ENCODE results near the gene NCK2. TPM values are rescaled to one million over a fixed set of nuclear protein-coding genes. Genes with fewer than 3 reads are reported as not detected.
A peak's percentile ranks its signal among the peaks of the same experiment; 100 is the strongest.

The NCK2 gene
- total RNA-seq, 5 donors from 2014 or later (not counting 1 experiment from before 2014, with no cell fraction given) = 97.7 to 154 (median 120) TPM

DNA sequence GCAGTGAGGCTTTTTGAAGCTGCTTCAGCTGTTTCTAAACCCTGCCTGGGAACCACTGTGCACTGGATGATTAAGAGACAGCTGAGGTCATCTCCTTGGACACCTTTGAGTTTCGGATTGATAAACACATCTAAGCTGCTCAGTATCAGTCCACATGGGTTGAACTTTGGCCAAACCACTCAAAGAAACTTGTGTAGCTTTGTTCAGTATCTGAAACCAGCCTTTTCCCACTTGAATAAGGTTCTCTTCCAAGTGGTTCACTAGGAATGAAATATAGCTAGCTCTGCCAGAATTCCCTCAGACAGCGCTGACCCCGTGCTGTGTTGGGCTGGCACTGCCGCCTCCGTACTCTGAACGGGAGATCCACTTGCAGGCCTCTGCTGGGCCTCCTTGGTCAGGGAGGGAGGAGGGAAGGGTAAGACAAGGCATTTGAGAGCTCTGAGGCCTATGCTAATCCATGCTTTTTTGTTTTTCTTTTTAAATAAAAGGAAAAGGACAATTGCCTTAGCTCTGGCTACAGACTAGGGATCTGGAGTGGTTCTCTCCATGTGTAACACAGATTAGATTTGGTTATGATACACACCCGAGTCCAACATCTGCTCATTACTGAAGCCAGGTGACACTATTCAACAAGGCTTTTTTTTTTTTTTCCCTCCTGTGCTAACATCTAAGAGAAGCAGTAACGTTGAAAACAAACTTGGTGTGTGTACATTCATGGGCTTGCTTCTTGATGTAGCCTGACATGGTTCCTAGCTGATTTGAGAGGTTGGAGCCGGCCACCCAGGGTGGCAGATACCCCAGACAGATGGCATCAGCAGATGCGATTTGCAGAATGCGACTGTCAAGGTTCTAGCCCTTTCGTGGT, 67.7 kb downstream of the NCK2 start:
- H3K27ac Mint-ChIP-seq = peak overlapping the region; percentile 79 to 82
- ChIA-PET CTCF (interaction anchor here in 1 of 2 donors (0.6 kb wide), 1 partner anchor 44 kb away, joined by 4 read pairs; no protein-coding TSS in a partner anchor), POLR2A (interaction anchor here (0.5 to 0.8 kb wide), 3 partner anchors 11 to 19 kb away, joined by 3 to 5 read pairs (median 3); no protein-coding TSS in a partner anchor)
- peaks cover 34% of the 10 kb centered on the region for H3K36me3 Mint-ChIP-seq
- H3K9me3 Mint-ChIP-seq = no peaks in the 10 kb centered on the region
- Histone ChIP-seq H3K4me3 (ENCODE audit: control insufficient read depth in 1 of 2, extremely low read depth in 1 of 2, low read length in 1 of 2) (no peak overlapping the region), H3K27me3 (replicated peaks in 1 of 2; ENCODE audit: control insufficient read depth in 2 of 2, extremely low read depth in 1 of 2, insufficient read depth in 2 of 2, low read length in 1 of 2) (no peaks in the 10 kb centered on the region), H3K27ac (ENCODE audit: low read length) (peak overlapping the region; percentile 8), H3K4me1 (ENCODE audit: control insufficient read depth in 1 of 2, extremely low read depth in 1 of 2, insufficient read depth in 2 of 2, low read length in 2 of 2) (peaks cover 15 to 71% of the 10 kb centered on the region in 2 experiments), H3K36me3 (ENCODE audit: control insufficient read depth in 2 of 2, extremely low read depth in 1 of 2, insufficient read depth in 1 of 2, low read length in 1 of 2) (peaks cover 0 to 27% of the 10 kb centered on the region in 2 donors), H3K9me3 (no peaks in the 10 kb centered on the region)
- DNase-seq (no peak), ATAC-seq (replicated peaks in 1 of 4) (no peak)
- 90% methylated on average over 11 of the region's 12 CpGs for WGBS (ENCODE audit: insufficient coverage)
- no peaks in the 10 kb centered on the region for H3K27me3 Mint-ChIP-seq
- H3K4me1 Mint-ChIP-seq = peaks cover 92 to 95% (median 95%) of the 10 kb centered on the region in 3 donors
- H3K4me3 Mint-ChIP-seq = peak overlapping the region in 1 of 3 donors; percentile 32

DNA sequence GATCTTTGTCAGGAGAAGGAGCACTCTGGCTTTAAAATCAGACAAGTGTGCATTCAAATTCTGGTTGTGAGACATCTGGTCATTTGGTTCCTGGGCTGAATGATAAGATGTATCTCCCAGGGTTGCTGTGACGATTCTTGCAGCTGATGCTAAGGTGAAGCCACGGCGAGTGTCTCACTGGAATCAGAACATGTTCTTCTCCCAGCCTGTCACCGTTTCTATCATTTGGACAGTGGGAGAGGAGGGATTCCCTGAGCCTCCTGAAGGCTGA, 68.3 kb downstream of the NCK2 start:
- Mint-ChIP-seq H3K36me3 (peaks cover 38% of the 10 kb centered on the region), H3K27me3 (no peaks in the 10 kb centered on the region), H3K9me3 (no peaks in the 10 kb centered on the region), H3K4me3 (peak overlapping the region in 1 of 3 donors; percentile 32), H3K27ac (peak overlapping the region; percentile 57 to 79), H3K4me1 (peaks cover 87 to 96% (median 92%) of the 10 kb centered on the region in 3 donors)
- Histone ChIP-seq H3K9me3 (no peaks in the 10 kb centered on the region), H3K36me3 (ENCODE audit: control insufficient read depth in 2 of 2, extremely low read depth in 1 of 2, insufficient read depth in 1 of 2, low read length in 1 of 2) (peaks cover 0 to 28% of the 10 kb centered on the region in 2 donors), H3K27me3 (replicated peaks in 1 of 2; ENCODE audit: control insufficient read depth in 2 of 2, extremely low read depth in 1 of 2, insufficient read depth in 2 of 2, low read length in 1 of 2) (no peaks in the 10 kb centered on the region), H3K4me1 (ENCODE audit: control insufficient read depth in 1 of 2, extremely low read depth in 1 of 2, insufficient read depth in 2 of 2, low read length in 2 of 2) (peaks cover 14 to 67% of the 10 kb centered on the region in 2 experiments), H3K27ac (ENCODE audit: low read length) (no peak overlapping the region), H3K4me3 (ENCODE audit: control insufficient read depth in 1 of 2, extremely low read depth in 1 of 2, low read length in 1 of 2) (no peak overlapping the region)
- CTCF ChIA-PET = no interaction called here
- ATAC-seq (replicated peaks in 1 of 4) = no peak
- POLR2A ChIA-PET = no interaction called here
- DNase-seq = no peak
- 87% methylated on average over 3 of the region's 4 CpGs for WGBS (ENCODE audit: insufficient coverage)

DNA sequence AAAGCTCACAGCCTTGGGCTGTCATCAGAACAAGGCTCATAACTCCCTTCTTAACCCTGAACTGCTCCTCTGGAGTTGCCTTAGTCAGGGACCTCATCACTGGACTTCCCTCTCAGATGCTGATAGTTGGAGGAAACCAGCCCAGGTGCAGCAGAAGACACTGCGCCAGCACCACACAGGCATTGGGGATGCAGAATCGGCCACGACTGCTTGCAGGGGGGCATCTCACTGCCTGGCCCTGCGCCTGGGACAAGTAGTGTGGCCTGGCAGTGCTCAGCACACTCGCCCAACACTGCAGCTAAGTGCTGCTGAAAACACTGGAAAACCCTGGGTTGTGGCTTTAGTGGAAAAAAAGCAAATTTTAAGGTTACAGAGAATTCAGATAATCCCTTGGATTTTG, 68.7 kb downstream of the NCK2 start:
- ChIA-PET CTCF (no interaction called here), POLR2A (no interaction called here)
- Histone ChIP-seq H3K4me1 (ENCODE audit: control insufficient read depth in 1 of 2, extremely low read depth in 1 of 2, insufficient read depth in 2 of 2, low read length in 2 of 2) (peaks cover 14 to 63% of the 10 kb centered on the region in 2 experiments), H3K36me3 (ENCODE audit: control insufficient read depth in 2 of 2, extremely low read depth in 1 of 2, insufficient read depth in 1 of 2, low read length in 1 of 2) (peaks cover 0 to 28% of the 10 kb centered on the region in 2 donors), H3K9me3 (no peaks in the 10 kb centered on the region), H3K27ac (ENCODE audit: low read length) (no peak overlapping the region), H3K27me3 (replicated peaks in 1 of 2; ENCODE audit: control insufficient read depth in 2 of 2, extremely low read depth in 1 of 2, insufficient read depth in 2 of 2, low read length in 1 of 2) (no peaks in the 10 kb centered on the region), H3K4me3 (ENCODE audit: control insufficient read depth in 1 of 2, extremely low read depth in 1 of 2, low read length in 1 of 2) (no peak overlapping the region)
- Mint-ChIP-seq H3K4me1 (peaks cover 82 to 92% (median 88%) of the 10 kb centered on the region in 3 donors), H3K4me3 (peak overlapping the region in 1 of 3 donors; percentile 32), H3K9me3 (no peaks in the 10 kb centered on the region), H3K27me3 (no peaks in the 10 kb centered on the region), H3K36me3 (peaks cover 37% of the 10 kb centered on the region), H3K27ac (peak overlapping the region; percentile 57 to 79)
- 82% methylated on average over 5 of the region's 5 CpGs for whole genome bisulfite sequencing (ENCODE audit: insufficient coverage)
- ATAC-seq (replicated peaks in 1 of 4) (peak in 1 of 4 experiments; percentile 21), DNase-seq (no peak)

DNA sequence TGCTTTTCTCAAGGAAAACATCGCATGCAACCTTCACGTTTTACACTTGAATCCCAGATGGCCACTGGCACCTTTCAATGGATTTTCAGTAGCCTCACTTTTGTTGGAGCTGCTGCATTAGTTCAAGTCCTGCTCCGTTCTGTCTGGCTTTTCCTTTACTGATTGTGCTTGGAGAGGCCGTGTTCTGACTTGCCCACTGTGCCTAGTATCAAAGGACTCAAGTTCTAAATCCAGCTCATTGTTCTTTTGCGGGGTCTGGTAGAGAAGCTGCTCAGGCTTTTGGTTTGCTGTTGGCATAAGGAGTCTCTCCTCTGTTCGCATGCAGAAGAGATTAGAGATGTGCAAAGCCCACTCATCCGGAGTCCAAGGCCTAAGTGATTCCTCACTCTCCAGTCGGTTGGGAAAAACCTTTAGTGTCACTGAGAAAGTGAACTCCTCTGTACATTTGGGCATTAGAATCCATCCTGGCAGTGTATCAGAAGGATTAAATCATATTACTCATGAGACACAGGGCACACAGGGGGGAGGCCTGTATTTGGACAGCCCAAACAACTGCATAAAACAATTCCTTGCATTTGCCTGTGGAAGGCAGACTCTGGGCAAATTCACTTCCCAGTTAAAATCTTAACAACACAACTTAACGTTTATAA, 69.7 kb downstream of the NCK2 start:
- Mint-ChIP-seq H3K27ac (peak overlapping the region; percentile 67 to 76), H3K27me3 (no peaks in the 10 kb centered on the region), H3K36me3 (peaks cover 33% of the 10 kb centered on the region), H3K9me3 (no peaks in the 10 kb centered on the region), H3K4me3 (no peak overlapping the region), H3K4me1 (peaks cover 82 to 90% (median 86%) of the 10 kb centered on the region in 3 donors)
- ChIA-PET CTCF (no interaction called here), POLR2A (no interaction called here)
- WGBS (ENCODE audit: insufficient coverage) = 93% methylated on average over 6 of the region's 9 CpGs
- DNase-seq = no peak
- Histone ChIP-seq H3K4me3 (ENCODE audit: control insufficient read depth in 1 of 2, extremely low read depth in 1 of 2, low read length in 1 of 2) (no peak overlapping the region), H3K27me3 (replicated peaks in 1 of 2; ENCODE audit: control insufficient read depth in 2 of 2, extremely low read depth in 1 of 2, insufficient read depth in 2 of 2, low read length in 1 of 2) (no peaks in the 10 kb centered on the region), H3K9me3 (no peaks in the 10 kb centered on the region), H3K27ac (ENCODE audit: low read length) (no peak overlapping the region), H3K36me3 (ENCODE audit: control insufficient read depth in 2 of 2, extremely low read depth in 1 of 2, insufficient read depth in 1 of 2, low read length in 1 of 2) (peaks cover 0 to 35% of the 10 kb centered on the region in 2 donors), H3K4me1 (ENCODE audit: control insufficient read depth in 1 of 2, extremely low read depth in 1 of 2, insufficient read depth in 2 of 2, low read length in 2 of 2) (peaks cover 14 to 54% of the 10 kb centered on the region in 2 experiments)
- no peak for ATAC-seq (replicated peaks in 1 of 4)

DNA sequence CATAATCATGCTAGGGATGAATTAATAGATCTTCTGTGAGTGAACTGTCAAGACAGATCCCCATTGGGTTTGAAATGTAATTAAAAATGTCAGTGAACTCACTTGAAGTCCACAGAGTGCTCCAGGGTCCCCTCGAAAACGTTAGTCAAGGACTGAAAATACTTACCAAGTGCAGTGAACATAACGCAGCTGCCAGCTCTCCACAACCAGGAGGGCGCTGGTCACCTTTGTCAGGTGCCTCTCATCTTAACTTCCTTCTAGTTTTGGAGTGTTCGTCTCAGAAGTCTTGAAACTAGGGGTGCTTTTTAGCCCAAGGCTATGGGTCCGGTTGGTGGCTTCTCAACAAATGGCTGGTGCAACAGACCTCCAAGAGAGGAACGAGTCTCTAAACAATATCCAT, 70.7 kb downstream of the NCK2 start:
- H3K27ac ChIP-seq (ENCODE audit: low read length) = no peak overlapping the region

DNA sequence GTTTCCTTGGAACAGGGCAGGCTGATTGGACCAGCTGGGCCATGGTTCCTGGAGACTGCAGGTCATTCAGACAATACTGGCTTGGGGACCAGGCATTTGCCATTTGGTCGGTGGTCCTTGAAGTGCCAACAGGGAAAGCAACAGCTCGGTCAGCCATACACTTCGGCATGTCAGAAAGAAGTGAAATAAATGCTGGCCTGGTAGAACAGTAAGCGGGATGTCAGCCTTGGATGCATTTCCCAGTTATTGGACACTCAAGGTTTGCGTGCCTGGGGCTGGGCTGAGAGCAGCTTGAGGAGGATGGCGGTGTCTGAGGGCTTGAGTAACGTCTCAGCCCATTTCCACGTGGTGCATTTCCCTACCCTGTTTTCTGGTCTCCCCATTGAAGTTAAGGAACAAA, 75.4 kb downstream of the NCK2 start:
- ChIA-PET CTCF (no interaction called here), POLR2A (no interaction called here)
- Mint-ChIP-seq H3K27me3 (no peaks in the 10 kb centered on the region), H3K4me3 (peak overlapping the region in 1 of 3 donors; percentile 10), H3K9me3 (no peaks in the 10 kb centered on the region), H3K4me1 (peaks cover 83 to 91% (median 86%) of the 10 kb centered on the region in 3 donors), H3K36me3 (peaks cover 53% of the 10 kb centered on the region), H3K27ac (peak overlapping the region; percentile 66 to 72)
- Histone ChIP-seq H3K4me1 (ENCODE audit: control insufficient read depth in 1 of 2, extremely low read depth in 1 of 2, insufficient read depth in 2 of 2, low read length in 2 of 2) (peaks cover 18 to 62% of the 10 kb centered on the region in 2 experiments), H3K36me3 (ENCODE audit: control insufficient read depth in 2 of 2, extremely low read depth in 1 of 2, insufficient read depth in 1 of 2, low read length in 1 of 2) (peaks cover 0 to 44% of the 10 kb centered on the region in 2 donors), H3K27ac (ENCODE audit: low read length) (no peak overlapping the region), H3K4me3 (ENCODE audit: control insufficient read depth in 1 of 2, extremely low read depth in 1 of 2, low read length in 1 of 2) (no peak overlapping the region), H3K9me3 (no peaks in the 10 kb centered on the region), H3K27me3 (replicated peaks in 1 of 2; ENCODE audit: control insufficient read depth in 2 of 2, extremely low read depth in 1 of 2, insufficient read depth in 2 of 2, low read length in 1 of 2) (no peaks in the 10 kb centered on the region)
- whole genome bisulfite sequencing (ENCODE audit: insufficient coverage) = 92% methylated on average over 6 of the region's 8 CpGs
- DNase-seq (no peak), ATAC-seq (replicated peaks in 1 of 4) (no peak)

More for the DNA sequence above, 70.7 kb downstream of the NCK2 start:
- peaks cover 31% of the 10 kb centered on the region for H3K36me3 Mint-ChIP-seq
- no peaks in the 10 kb centered on the region for H3K9me3 Mint-ChIP-seq
- H3K4me1 Mint-ChIP-seq = peaks cover 82 to 90% (median 86%) of the 10 kb centered on the region in 3 donors
- H3K27ac Mint-ChIP-seq = peak overlapping the region in 1 of 2 donors; percentile 72
- H3K4me3 ChIP-seq (ENCODE audit: control insufficient read depth in 1 of 2, extremely low read depth in 1 of 2, low read length in 1 of 2) = no peak overlapping the region
- POLR2A ChIA-PET = no interaction called here
- H3K27me3 ChIP-seq (replicated peaks in 1 of 2; ENCODE audit: control insufficient read depth in 2 of 2, extremely low read depth in 1 of 2, insufficient read depth in 2 of 2, low read length in 1 of 2) = no peaks in the 10 kb centered on the region
- H3K27me3 Mint-ChIP-seq = no peaks in the 10 kb centered on the region
- ATAC-seq (replicated peaks in 1 of 4) (no peak), DNase-seq (no peak)
- H3K36me3 ChIP-seq (ENCODE audit: control insufficient read depth in 2 of 2, extremely low read depth in 1 of 2, insufficient read depth in 1 of 2, low read length in 1 of 2) = peaks cover 0 to 41% of the 10 kb centered on the region in 2 donors
- CTCF ChIA-PET = interaction anchor here in 1 of 2 donors (1.1 kb wide), 1 partner anchor 27 kb away, joined by 5 read pairs; no protein-coding TSS in a partner anchor
- H3K9me3 ChIP-seq = no peaks in the 10 kb centered on the region
- WGBS (ENCODE audit: insufficient coverage) = no CpG with 5 or more reads among the region's 7 CpGs
- no peak overlapping the region for H3K4me3 Mint-ChIP-seq
- H3K4me1 ChIP-seq (ENCODE audit: control insufficient read depth in 1 of 2, extremely low read depth in 1 of 2, insufficient read depth in 2 of 2, low read length in 2 of 2) = peaks cover 13 to 53% of the 10 kb centered on the region in 2 experiments
